DND-41 (cell line): ENCODE data around the gene SLC4A9.

Source experiments
- EZH2 ChIP-seq: IDR thresholded peaks from 3 replicates; pipeline ENCODE4 v1.6.1; 2012; ENCODE audit warnings: borderline replicate concordance, low read depth, mild to moderate bottlenecking, moderate library complexity, low read length, inconsistent platforms; ENCODE audit not compliant: severe bottlenecking
- TF ChIP-seq, protein P1 (sequence below): IDR thresholded peaks from 2 replicates; pipeline ENCODE4 v1.5.1; 2012; ENCODE audit warnings: borderline replicate concordance, low read length, moderate library complexity, mild to moderate bottlenecking; ENCODE audit not compliant: poor library complexity, severe bottlenecking; ENCODE audit errors: extremely low read depth

DNA sequence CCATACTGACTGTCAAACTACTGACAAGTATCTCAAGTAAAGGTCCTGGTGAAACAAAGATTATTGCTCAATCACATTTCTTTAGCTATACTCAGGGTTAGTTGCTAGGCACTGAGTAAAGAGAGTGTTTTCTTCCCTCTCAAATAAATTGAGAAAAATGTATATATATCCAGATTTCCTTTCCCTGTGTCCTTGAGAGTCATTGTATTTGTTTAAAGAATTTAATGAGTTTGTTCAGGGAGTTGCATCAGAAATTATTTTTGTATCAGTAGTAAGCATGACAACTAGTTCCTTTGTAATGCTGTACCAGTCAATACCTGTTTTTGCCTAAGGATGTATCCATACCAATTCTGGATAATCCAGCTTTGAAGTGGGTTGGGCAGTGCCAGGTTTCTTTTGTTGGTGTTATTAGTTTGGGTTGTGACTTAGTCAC lies 38.4 kb downstream of the SLC4A9 start:
- TF ChIP-seq, protein P1, sequence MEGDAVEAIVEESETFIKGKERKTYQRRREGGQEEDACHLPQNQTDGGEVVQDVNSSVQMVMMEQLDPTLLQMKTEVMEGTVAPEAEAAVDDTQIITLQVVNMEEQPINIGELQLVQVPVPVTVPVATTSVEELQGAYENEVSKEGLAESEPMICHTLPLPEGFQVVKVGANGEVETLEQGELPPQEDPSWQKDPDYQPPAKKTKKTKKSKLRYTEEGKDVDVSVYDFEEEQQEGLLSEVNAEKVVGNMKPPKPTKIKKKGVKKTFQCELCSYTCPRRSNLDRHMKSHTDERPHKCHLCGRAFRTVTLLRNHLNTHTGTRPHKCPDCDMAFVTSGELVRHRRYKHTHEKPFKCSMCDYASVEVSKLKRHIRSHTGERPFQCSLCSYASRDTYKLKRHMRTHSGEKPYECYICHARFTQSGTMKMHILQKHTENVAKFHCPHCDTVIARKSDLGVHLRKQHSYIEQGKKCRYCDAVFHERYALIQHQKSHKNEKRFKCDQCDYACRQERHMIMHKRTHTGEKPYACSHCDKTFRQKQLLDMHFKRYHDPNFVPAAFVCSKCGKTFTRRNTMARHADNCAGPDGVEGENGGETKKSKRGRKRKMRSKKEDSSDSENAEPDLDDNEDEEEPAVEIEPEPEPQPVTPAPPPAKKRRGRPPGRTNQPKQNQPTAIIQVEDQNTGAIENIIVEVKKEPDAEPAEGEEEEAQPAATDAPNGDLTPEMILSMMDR: no peak
- TF ChIP-seq EZH2: no peak
